Ascending aorta (tissue), 2 donors: ENCODE results near the gene TMTC4. TPM values are rescaled to one million over a fixed set of nuclear protein-coding genes. Genes with fewer than 3 reads are reported as not detected.

ENCODE experiments used
- DNase-seq, 2 donors: peaks; one replicate each; pipeline ENCODE4 v3.0.0-alpha.2; 2019; ENCODE audit warnings: low spot score in 2 of 2
- H3K27ac ChIP-seq, 2 donors: fragments of 200-600 bp; sonication (generic); one replicate each; pipeline ENCODE4 v1.5.1; 2016 to 2017; ENCODE audit warnings: mild to moderate bottlenecking in 1 of 2
- H3K27me3 ChIP-seq: fragments of 200-600 bp; sonication (generic); one replicate; pipeline ENCODE4 v1.5.1; 2017
- H3K36me3 ChIP-seq, 2 donors: fragments of 200-600 bp; sonication (generic); one replicate each; pipeline ENCODE4 v1.5.1; 2016
- H3K4me1 ChIP-seq, 2 donors: fragments of 200-600 bp; sonication (generic); one replicate each; pipeline ENCODE4 v1.5.1; 2016 to 2017; ENCODE audit warnings: mild to moderate bottlenecking in 1 of 2
- H3K4me3 ChIP-seq, 2 donors: fragments of 200-600 bp; sonication (generic); one replicate each; pipeline ENCODE4 v1.5.1; 2016 to 2017; ENCODE audit warnings: mild to moderate bottlenecking in 1 of 2
- H3K9me3 ChIP-seq, 2 donors: fragments of 200-600 bp; sonication (generic); one replicate each; pipeline ENCODE4 v1.5.1; 2016
- intact Hi-C: fragments of 100-400 bp; cut with DNase I; formaldehyde crosslinking; loops from one replicate; pipeline ENCODE4 v1.15.1; 2023
- total RNA-seq: library from RNA; depleted of rRNA; stranded (reverse); fragments of >200 nt; gene quantifications from one replicate; pipeline ENCODE4 v1.1.0, GENCODE V29; 2016
- TF ChIP-seq, protein P1 (sequence below), 3 experiments: fragments of 200-600 bp in 2 of 3; fragments of 450-650 bp in 1 of 3; sonication (generic) in 2 of 3; IDR thresholded peaks; one replicate each; pipeline ENCODE4 v1.5.1; 2016 to 2019; ENCODE audit warnings: antibody characterized with exemption in 3 of 3, mild to moderate bottlenecking in 1 of 3, moderate library complexity in 1 of 3

TMTC4 gene
- total RNA-seq, 1 donor from 2014 or later, result 11.5 TPM

DNA sequence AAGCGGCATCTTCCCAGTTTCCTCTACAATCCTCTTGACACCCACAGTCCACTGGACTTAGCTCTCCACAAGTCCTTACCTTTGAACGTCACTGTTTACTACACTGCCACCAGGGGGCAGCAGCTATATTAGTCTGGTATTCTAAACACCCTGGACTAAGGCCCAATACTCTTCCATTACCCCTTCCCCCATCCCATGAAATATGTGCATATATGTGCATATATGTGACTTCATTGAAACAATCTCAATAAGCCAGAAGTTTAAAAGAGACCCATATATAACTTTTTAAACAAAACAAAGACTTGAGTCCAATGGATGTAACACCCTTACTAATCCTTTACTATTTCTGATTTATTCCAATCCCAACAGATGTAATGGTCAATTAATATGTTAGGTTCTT is 101.5 kb downstream of the TMTC4 start:
- Histone ChIP-seq H3K27ac (no peak overlapping the region), H3K4me1 (no peaks in the 10 kb centered on the region), H3K4me3 (no peak overlapping the region), H3K27me3 (no peaks in the 10 kb centered on the region), H3K36me3 (no peaks in the 10 kb centered on the region), H3K9me3 (no peaks in the 10 kb centered on the region)
- intact Hi-C loops, result no loop called here
- DNase-seq, result no peak
- TF ChIP-seq, protein P1, sequence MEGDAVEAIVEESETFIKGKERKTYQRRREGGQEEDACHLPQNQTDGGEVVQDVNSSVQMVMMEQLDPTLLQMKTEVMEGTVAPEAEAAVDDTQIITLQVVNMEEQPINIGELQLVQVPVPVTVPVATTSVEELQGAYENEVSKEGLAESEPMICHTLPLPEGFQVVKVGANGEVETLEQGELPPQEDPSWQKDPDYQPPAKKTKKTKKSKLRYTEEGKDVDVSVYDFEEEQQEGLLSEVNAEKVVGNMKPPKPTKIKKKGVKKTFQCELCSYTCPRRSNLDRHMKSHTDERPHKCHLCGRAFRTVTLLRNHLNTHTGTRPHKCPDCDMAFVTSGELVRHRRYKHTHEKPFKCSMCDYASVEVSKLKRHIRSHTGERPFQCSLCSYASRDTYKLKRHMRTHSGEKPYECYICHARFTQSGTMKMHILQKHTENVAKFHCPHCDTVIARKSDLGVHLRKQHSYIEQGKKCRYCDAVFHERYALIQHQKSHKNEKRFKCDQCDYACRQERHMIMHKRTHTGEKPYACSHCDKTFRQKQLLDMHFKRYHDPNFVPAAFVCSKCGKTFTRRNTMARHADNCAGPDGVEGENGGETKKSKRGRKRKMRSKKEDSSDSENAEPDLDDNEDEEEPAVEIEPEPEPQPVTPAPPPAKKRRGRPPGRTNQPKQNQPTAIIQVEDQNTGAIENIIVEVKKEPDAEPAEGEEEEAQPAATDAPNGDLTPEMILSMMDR (IDR thresholded peaks at IDR 0.05), result peak; percentile 32 to 53 (median 41)

DNA sequence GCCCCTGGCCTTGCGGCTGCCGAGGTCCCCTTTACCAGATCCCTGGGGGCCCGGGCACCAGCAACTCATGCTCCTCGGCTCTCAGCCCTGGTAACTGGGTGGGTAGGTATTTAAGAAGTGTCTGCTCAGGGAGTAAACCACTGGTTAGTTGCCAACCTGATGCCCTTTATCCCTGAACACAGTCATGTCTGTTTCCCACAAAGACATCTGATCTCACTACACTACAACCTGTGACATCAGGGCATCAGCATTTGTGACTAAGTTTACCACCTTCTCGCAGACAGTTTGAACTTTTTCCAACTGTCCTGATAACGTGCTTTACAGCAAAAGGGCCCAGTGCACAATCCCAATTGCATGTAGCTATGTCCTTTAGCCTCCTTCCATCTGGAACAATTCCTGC is 108.1 kb downstream of the TMTC4 start:
- intact Hi-C loops, result no loop called here
- no peak for DNase-seq
- Histone ChIP-seq H3K4me1 (no peaks in the 10 kb centered on the region), H3K4me3 (no peak overlapping the region), H3K36me3 (no peaks in the 10 kb centered on the region), H3K9me3 (no peaks in the 10 kb centered on the region), H3K27me3 (no peaks in the 10 kb centered on the region), H3K27ac (no peak overlapping the region)
- TF ChIP-seq, protein P1 (IDR thresholded peaks at IDR 0.05), result no peak

DNA sequence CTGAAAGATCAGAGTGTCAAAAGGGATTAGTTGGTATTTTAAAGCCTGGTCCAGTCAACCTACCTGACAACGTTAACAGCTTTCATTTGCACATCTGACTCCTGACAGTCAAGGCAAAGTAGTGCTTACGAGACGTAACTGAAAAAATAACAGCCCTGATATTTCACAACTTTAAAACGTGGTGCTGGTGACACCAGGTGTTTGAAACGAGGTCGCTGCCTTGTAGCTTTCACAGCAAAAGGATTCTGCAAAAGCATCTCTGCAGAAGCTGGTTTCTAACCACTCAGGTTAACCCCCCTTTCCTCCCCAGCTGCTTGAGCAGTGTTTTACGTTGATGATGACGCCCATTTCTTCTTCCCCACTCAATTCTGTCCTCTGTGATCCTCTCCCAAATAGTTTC is 109.3 kb downstream of the TMTC4 start:
- TF ChIP-seq, protein P1 (IDR thresholded peaks at IDR 0.05), result no peak
- intact Hi-C loops, result no loop called here

DNA sequence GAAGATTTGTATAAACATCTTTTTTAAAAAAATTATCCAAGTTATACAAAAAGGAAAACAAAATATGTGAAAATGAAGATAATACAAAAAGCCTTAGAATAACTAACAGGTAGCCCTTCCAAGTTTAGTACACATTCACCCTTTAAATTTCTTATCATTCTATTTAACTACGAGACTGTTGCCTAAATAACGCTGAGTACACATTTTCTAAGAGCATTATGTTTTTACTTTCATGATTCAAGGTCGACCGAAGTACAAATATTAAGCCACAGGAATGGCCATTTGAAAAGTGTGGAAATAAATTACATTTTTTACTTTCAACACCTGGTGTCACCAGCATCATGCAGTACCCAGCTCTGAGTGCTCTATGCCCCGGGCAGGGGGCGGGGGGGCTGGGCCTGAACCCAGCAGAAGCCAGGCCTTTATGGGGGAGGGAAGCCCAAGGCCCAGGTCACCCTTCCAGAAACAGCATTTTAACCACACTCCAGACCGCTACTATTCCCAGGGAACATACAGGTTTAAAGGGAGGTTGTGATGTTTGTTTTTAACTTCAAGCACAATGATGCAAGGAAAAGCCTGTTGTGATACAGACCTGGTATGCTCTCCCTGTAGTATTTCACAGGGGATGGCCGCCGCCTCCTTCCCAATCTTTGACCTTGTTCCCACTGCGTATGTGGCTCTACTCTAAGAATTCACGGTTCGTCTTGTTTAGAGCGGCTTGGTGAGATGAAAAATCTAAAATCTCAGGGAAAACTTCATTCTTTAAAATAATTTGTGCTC is 110.0 kb downstream of the TMTC4 start:
- intact Hi-C loops, result no loop called here
- Histone ChIP-seq H3K4me1 (no peaks in the 10 kb centered on the region), H3K9me3 (no peaks in the 10 kb centered on the region), H3K36me3 (no peaks in the 10 kb centered on the region), H3K4me3 (no peak overlapping the region), H3K27me3 (no peaks in the 10 kb centered on the region), H3K27ac (no peak overlapping the region)
- TF ChIP-seq, protein P1 (IDR thresholded peaks at IDR 0.05), result no peak
- DNase-seq, result no peak

More for the DNA sequence above, 109.3 kb downstream of the TMTC4 start:
- Histone ChIP-seq H3K27me3 (no peaks in the 10 kb centered on the region), H3K27ac (no peak overlapping the region), H3K4me1 (no peaks in the 10 kb centered on the region), H3K9me3 (no peaks in the 10 kb centered on the region), H3K36me3 (no peaks in the 10 kb centered on the region), H3K4me3 (no peak overlapping the region)
- no peak for DNase-seq

DNA sequence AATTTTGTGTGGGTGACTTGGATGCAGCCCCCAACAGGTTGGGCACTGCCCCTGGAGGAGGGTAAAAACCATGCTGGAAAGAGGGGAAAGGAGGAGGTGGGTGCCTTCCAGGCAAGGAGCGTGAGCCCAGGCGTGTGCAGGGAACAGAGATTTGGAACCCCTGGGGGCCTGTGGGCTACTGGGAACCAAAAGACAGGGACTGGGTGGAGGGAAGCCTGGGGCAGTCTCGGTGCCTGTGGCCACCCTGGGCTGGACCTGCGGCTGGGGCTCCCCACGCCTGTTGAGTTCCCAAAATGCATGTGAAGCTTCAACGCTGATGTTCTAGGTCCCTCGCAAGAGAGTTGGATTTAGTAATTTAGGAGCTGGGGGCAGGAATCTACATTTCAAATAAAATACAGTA is 110.8 kb downstream of the TMTC4 start:
- no peaks in the 10 kb centered on the region for H3K9me3 ChIP-seq
- TF ChIP-seq, protein P1 (IDR thresholded peaks at IDR 0.05), result no peak
- no peak overlapping the region for H3K4me3 ChIP-seq
- no peak for DNase-seq
- no peaks in the 10 kb centered on the region for H3K27me3 ChIP-seq
- H3K36me3 ChIP-seq, result no peaks in the 10 kb centered on the region
- no peak overlapping the region for H3K27ac ChIP-seq
- intact Hi-C loops, result no loop called here
- no peaks in the 10 kb centered on the region for H3K4me1 ChIP-seq
